K562 (cell line): ENCODE data around the gene ANKS1B. TPM values are rescaled to one million over a fixed set of nuclear protein-coding genes. Genes with fewer than 3 reads are reported as not detected.

ENCODE experiments used
- ATAC-seq: fragments of 200-7000 bp; cut with Tn5 transposase; 3 replicates; pipeline ENCODE4 v1.9.1; 2020; ENCODE audit warnings: moderate library complexity
- BruUV-seq: library from RNA; stranded (reverse); fragments of 400-500 nt; replicated peaks from 2 replicates; lab custom pipeline; 2021; lab: Mats Ljungman, UMichigan
- CTCF ChIA-PET: fragments of 300-600 bp; formaldehyde crosslinking; extraction: SDS; loops from one replicate; lab custom pipeline; 2021; ENCODE audit warnings: low intra/inter-chr PET ratio; lab: Yijun Ruan, JAX
- POLR2A ChIA-PET: fragments of 300-600, 350-650 bp; sonication (Branson Sonifier 250); formaldehyde crosslinking; extraction: SDS; loops from one replicate; lab custom pipeline; 2021; ENCODE audit warnings: antibody characterized with exemption, inconsistent platforms; lab: Yijun Ruan, JAX
- DNase-seq, 4 experiments: peaks; one replicate each; pipeline versions ENCODE4 v3.0.0 to v3.0.0-alpha.2; 2011 to 2018; ENCODE audit warnings: low spot score in 3 of 4, mixed read lengths in 3 of 4; ENCODE audit errors: extremely low read depth in 1 of 4
- FAIRE-seq: peaks from 2 replicates; lab custom pipeline; 2011; peaks lifted over from hg19 to GRCh38; lab: Jason Lieb, UNC
- H2AFZ ChIP-seq: 2 replicates; pipeline ENCODE4 v1.6.0; 2011; ENCODE audit warnings: low read depth, low read length, control low read depth, inconsistent platforms
- H3K27ac ChIP-seq: fragments of 200-600 bp; 3 replicates; pipeline ENCODE4 v1.8.0; 2011; ENCODE audit warnings: low read depth, mild to moderate bottlenecking, control low read depth, inconsistent platforms, low read length, moderate library complexity, mixed read lengths; ENCODE audit errors: extremely low read depth
- H3K27me3 ChIP-seq, 2 experiments: fragments of 300-600 bp in 1 of 2; 2 replicates in 1 of 2; 3 replicates in 1 of 2; pipeline versions ENCODE4 v1.6.0 to v1.8.0; 2011; ENCODE audit warnings: inconsistent platforms in 2 of 2, low read length in 2 of 2, mild to moderate bottlenecking in 1 of 2, mixed read lengths in 1 of 2, moderate library complexity in 1 of 2; ENCODE audit not compliant: control insufficient read depth in 2 of 2, insufficient read depth in 2 of 2
- H3K36me3 ChIP-seq: fragments of 300-600 bp; 3 replicates; pipeline ENCODE4 v1.8.0; 2011; ENCODE audit warnings: mild to moderate bottlenecking, low read length, inconsistent platforms; ENCODE audit not compliant: control insufficient read depth, insufficient read depth
- H3K4me1 ChIP-seq, 2 experiments: fragments of 200-600 bp in 1 of 2; replicated peaks in 1 of 2; 2 replicates in 1 of 2; 3 replicates in 1 of 2; pipeline versions ENCODE4 v1.5.1 to v1.8.0; 2011; ENCODE audit warnings: inconsistent platforms in 2 of 2, low read length in 2 of 2, mild to moderate bottlenecking in 1 of 2, mixed read lengths in 1 of 2, moderate library complexity in 1 of 2; ENCODE audit not compliant: control insufficient read depth in 2 of 2, insufficient read depth in 2 of 2
- H3K4me2 ChIP-seq: 2 replicates; pipeline ENCODE4 v1.6.1; 2011; ENCODE audit warnings: low read length, control low read depth, inconsistent platforms, mixed read lengths; ENCODE audit not compliant: insufficient read depth
- H3K4me3 ChIP-seq: fragments of 200-600 bp; sonication (generic), shearing (Covaris generic); 2 replicates; pipeline ENCODE4 v1.5.1; 2016; ENCODE audit warnings: control low read depth, inconsistent platforms
- H3K79me2 ChIP-seq: fragments of 200-600 bp; 3 replicates; pipeline ENCODE4 v1.8.0; 2011; ENCODE audit warnings: low read length, inconsistent platforms; ENCODE audit not compliant: control insufficient read depth, insufficient read depth
- H3K9ac ChIP-seq, 2 experiments: 2 replicates each; pipeline versions ENCODE4 v1.6.0 to v1.6.1; 2011; ENCODE audit warnings: low read depth in 2 of 2, low read length in 2 of 2, control low read depth in 1 of 2, inconsistent platforms in 1 of 2, mild to moderate bottlenecking in 1 of 2, mixed read lengths in 1 of 2; ENCODE audit not compliant: insufficient read depth in 1 of 2
- H3K9me1 ChIP-seq: one replicate; pipeline ENCODE4 v1.6.0; 2011; ENCODE audit warnings: inconsistent platforms, mild to moderate bottlenecking, low read length, moderate library complexity; ENCODE audit not compliant: control insufficient read depth, insufficient read depth
- H3K9me3 ChIP-seq: replicated peaks from 2 replicates; pipeline ENCODE4 v1.5.1; 2011; ENCODE audit warnings: low read depth, low read length, inconsistent platforms; ENCODE audit not compliant: control insufficient read depth, insufficient read depth
- H4K20me1 ChIP-seq: replicated peaks from 2 replicates; pipeline ENCODE4 v1.6.1; 2011; ENCODE audit warnings: low read length, inconsistent platforms, mixed read lengths; ENCODE audit not compliant: control insufficient read depth, insufficient read depth
- AFF4 ChIP-seq: sonication (generic); formaldehyde crosslinking; IDR thresholded peaks from 2 replicates; pipeline ENCODE4 v1.8.0; 2023; ENCODE audit warnings: mild to moderate bottlenecking, missing genetic modification reagents
- KDM5B ChIP-seq: fragments of 200-600 bp; sonication (generic); IDR thresholded peaks from 2 replicates; pipeline ENCODE4 v1.6.1; 2012; ENCODE audit warnings: low read depth, mild to moderate bottlenecking, moderate library complexity, low read length, control low read depth, inconsistent platforms; ENCODE audit not compliant: insufficient replicate concordance
- KLF1 ChIP-seq: fragments of 450-650 bp; IDR thresholded peaks from 2 replicates; pipeline ENCODE4 v1.6.1; 2016; ENCODE audit warnings: missing genetic modification characterization, missing compliant biosample characterization
- MEF2D ChIP-seq: conservative IDR thresholded peaks from 2 replicates; pipeline ENCODE4 v1.6.1; 2016; ENCODE audit warnings: low read depth, missing genetic modification characterization, missing compliant biosample characterization
- POLR2AphosphoS5 ChIP-seq: IDR thresholded peaks from 2 replicates; pipeline ENCODE4 v1.6.1; 2011; ENCODE audit warnings: mild to moderate bottlenecking, low read depth, low read length, moderate library complexity; ENCODE audit not compliant: control insufficient read depth, insufficient read depth
- PYGO2 ChIP-seq: fragments of 450-650 bp; IDR thresholded peaks from 2 replicates; pipeline ENCODE4 v1.6.1; 2016; ENCODE audit warnings: mild to moderate bottlenecking, missing genetic modification characterization, moderate library complexity, missing compliant biosample characterization
- ZNF444 ChIP-seq: fragments of 250-450 bp; sonication (Bioruptor Pico); IDR thresholded peaks from 2 replicates; pipeline ENCODE4 v1.4.0; 2020; ENCODE audit warnings: mild to moderate bottlenecking, moderate library complexity
- WGBS: fragments of 100-300 bp; shearing (Covaris generic); methylation state at CpG from one replicate; pipeline ENCODE4 v1.1.6; 2016; ENCODE audit warnings: low coverage, mixed read lengths; ENCODE audit not compliant: insufficient coverage; ENCODE audit errors: missing lambda C conversion rate; 5-methylcytosine and 5-hydroxymethylcytosine counted together
- in situ Hi-C: fragments of 300-500 bp; cut with MboI; formaldehyde crosslinking; loops from 4 replicates; pipeline ENCODE4 v1.15.0; 2018; ENCODE audit warnings: inconsistent platforms, mixed read lengths
- intact Hi-C: fragments of 100-400 bp; cut with micrococcal nuclease; formaldehyde crosslinking; loops from 2 replicates; pipeline ENCODE4 v1.14.2; 2022
- polyA plus RNA-seq, 8 experiments: library from polyadenylated mRNA; depleted of rRNA in 4 of 8; stranded (reverse) in 5 of 8; unstranded in 3 of 8; fragments of >200 nt; fragmentation: Nextera tagmentation in 2 of 8; fragmentation: Illumina TruSeq in 1 of 8; extraction: Ambion mirVana in 2 of 8; extraction: Trizol in 1 of 8; gene quantifications; 2 replicates each; pipeline versions ENCODE4 v1.2.1 to v1.2.3, GENCODE V29; 2011 to 2014; ENCODE audit warnings: inconsistent platforms in 1 of 8, missing spikeins in 1 of 8
- total RNA-seq, 7 experiments: library from RNA; depleted of rRNA in 6 of 7; stranded (reverse); fragments of >200 nt in 6 of 7; fragmentation: Illumina TruSeq in 2 of 7; extraction: Trizol in 2 of 7; gene quantifications; 2 replicates each; pipeline versions ENCODE4 v1.2.1 to v1.2.3, GENCODE V29; 2011 to 2021; ENCODE audit warnings: low replicate concordance in 1 of 7
- TF ChIP-seq, protein P1 (sequence below), 2 experiments: fragments of 450-650 bp; IDR thresholded peaks; 2 replicates each; pipeline ENCODE4 v1.6.1; 2016
- TF ChIP-seq, protein P2 (sequence below): IDR thresholded peaks from 2 replicates; pipeline ENCODE4 v1.6.1; 2014; ENCODE audit warnings: antibody characterized with exemption
- TF ChIP-seq, protein P3 (sequence below): fragments of 250-450 bp; sonication (Bioruptor Pico); IDR thresholded peaks from 2 replicates; pipeline ENCODE4 v1.4.0; 2020; ENCODE audit warnings: mild to moderate bottlenecking, moderate library complexity

Gene ANKS1B
- total and polyA plus RNA-seq, 9 of the 15 experiments (the other 6 are each of a cell fraction or from before 2014, with no cell fraction given) = 0.04 to 0.47 (median 0.28) TPM; not detected in 4

GRCh38 chr12:98797200-98797599, 1187.5 kb downstream of the ANKS1B start (continued):
- no peak for TF ChIP-seq POLR2AphosphoS5

DNA sequence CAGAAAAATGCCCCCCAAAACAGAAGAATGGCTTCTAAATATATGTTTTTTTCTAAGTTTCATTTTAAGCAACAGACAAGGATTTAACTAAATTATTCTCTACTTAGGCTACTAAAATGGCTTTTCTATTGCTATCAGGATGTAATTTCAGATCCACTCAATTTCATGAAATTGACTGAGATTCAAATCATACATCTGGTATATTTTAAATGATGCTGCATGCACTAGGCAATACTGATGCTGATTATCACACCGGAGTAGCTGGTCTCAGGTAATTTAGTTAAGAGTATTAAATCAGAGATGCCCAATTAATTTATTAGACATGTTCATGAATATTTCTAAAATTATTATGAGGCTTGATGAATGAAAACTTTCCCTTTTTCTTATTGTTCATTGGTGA, 1188.0 kb downstream of the ANKS1B start:
- Histone ChIP-seq H3K4me1 (no peaks in the 10 kb centered on the region), H3K9me3 (no peaks in the 10 kb centered on the region), H3K9ac (no peak overlapping the region), H2AFZ (no peak overlapping the region), H3K4me2 (no peak overlapping the region), H3K9me1 (no peaks in the 10 kb centered on the region), H4K20me1 (no peaks in the 10 kb centered on the region), H3K36me3 (no peaks in the 10 kb centered on the region), H3K27me3 (no peaks in the 10 kb centered on the region), H3K4me3 (no peak overlapping the region), H3K79me2 (no peaks in the 10 kb centered on the region), H3K27ac (no peak overlapping the region)
- ATAC-seq (no peak), DNase-seq (no peak), FAIRE-seq (no peak)
- no TSS peak for BruUV-seq
- intact Hi-C loops = loop anchor here (5.0 to 10.0 kb wide), 2 partner anchors 99 to 232 kb away; no protein-coding TSS in a partner anchor
- in situ Hi-C loops = no loop called here
- ChIA-PET POLR2A (interaction anchor here (1.0 to 1.2 kb wide), 2 partner anchors 9 kb away, joined by 3 to 4 read pairs; no protein-coding TSS in a partner anchor), CTCF (no interaction called here)
- 0% methylated on average over 1 of the region's 1 CpG for WGBS
- TF ChIP-seq AFF4 (CRISPR knock-in tag) (no peak), ZNF444 (CRISPR knock-in tag) (no peak), KDM5B (no peak), PYGO2 (tag) (no peak), KLF1 (tag) (no peak), MEF2D (tag) (no peak)
- TF ChIP-seq, protein P1, sequence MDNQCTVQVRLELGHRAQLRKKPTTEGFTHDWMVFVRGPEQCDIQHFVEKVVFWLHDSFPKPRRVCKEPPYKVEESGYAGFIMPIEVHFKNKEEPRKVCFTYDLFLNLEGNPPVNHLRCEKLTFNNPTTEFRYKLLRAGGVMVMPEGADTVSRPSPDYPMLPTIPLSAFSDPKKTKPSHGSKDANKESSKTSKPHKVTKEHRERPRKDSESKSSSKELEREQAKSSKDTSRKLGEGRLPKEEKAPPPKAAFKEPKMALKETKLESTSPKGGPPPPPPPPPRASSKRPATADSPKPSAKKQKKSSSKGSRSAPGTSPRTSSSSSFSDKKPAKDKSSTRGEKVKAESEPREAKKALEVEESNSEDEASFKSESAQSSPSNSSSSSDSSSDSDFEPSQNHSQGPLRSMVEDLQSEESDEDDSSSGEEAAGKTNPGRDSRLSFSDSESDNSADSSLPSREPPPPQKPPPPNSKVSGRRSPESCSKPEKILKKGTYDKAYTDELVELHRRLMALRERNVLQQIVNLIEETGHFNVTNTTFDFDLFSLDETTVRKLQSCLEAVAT (IDR thresholded peaks at IDR 0.05) = no peak
- TF ChIP-seq, protein P2, sequence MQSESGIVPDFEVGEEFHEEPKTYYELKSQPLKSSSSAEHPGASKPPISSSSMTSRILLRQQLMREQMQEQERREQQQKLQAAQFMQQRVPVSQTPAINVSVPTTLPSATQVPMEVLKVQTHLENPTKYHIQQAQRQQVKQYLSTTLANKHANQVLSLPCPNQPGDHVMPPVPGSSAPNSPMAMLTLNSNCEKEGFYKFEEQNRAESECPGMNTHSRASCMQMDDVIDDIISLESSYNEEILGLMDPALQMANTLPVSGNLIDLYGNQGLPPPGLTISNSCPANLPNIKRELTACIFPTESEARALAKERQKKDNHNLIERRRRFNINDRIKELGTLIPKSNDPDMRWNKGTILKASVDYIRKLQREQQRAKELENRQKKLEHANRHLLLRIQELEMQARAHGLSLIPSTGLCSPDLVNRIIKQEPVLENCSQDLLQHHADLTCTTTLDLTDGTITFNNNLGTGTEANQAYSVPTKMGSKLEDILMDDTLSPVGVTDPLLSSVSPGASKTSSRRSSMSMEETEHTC = no peak
- TF ChIP-seq, protein P3, sequence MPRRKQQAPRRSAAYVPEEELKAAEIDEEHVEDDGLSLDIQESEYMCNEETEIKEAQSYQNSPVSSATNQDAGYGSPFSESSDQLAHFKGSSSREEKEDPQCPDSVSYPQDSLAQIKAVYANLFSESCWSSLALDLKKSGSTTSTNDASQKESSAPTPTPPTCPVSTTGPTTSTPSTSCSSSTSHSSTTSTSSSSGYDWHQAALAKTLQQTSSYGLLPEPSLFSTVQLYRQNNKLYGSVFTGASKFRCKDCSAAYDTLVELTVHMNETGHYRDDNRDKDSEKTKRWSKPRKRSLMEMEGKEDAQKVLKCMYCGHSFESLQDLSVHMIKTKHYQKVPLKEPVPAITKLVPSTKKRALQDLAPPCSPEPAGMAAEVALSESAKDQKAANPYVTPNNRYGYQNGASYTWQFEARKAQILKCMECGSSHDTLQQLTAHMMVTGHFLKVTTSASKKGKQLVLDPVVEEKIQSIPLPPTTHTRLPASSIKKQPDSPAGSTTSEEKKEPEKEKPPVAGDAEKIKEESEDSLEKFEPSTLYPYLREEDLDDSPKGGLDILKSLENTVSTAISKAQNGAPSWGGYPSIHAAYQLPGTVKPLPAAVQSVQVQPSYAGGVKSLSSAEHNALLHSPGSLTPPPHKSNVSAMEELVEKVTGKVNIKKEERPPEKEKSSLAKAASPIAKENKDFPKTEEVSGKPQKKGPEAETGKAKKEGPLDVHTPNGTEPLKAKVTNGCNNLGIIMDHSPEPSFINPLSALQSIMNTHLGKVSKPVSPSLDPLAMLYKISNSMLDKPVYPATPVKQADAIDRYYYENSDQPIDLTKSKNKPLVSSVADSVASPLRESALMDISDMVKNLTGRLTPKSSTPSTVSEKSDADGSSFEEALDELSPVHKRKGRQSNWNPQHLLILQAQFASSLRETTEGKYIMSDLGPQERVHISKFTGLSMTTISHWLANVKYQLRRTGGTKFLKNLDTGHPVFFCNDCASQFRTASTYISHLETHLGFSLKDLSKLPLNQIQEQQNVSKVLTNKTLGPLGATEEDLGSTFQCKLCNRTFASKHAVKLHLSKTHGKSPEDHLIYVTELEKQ = no peak
